Stomach (tissue), 9 donors: ENCODE results near the gene KIAA0930. TPM values are rescaled to one million over a fixed set of nuclear protein-coding genes. Genes with fewer than 3 reads are reported as not detected.

Source experiments
- DNase-seq, 2 donors: peaks; one replicate each; pipeline versions ENCODE4 v3.0.0 to v3.0.0-alpha.2; 2013 to 2019
- H3K27ac ChIP-seq, 5 donors: fragments of 200-600 bp in 4 of 5; sonication (generic) in 4 of 5; one replicate each; pipeline ENCODE4 v1.5.1; 2013 to 2019; ENCODE audit warnings: mild to moderate bottlenecking in 1 of 5, moderate library complexity in 1 of 5
- H3K27me3 ChIP-seq, 3 donors: fragments of 200-600 bp; sonication (generic); one replicate each; pipeline ENCODE4 v1.5.1; 2017 to 2019; ENCODE audit warnings: mixed run types in 1 of 3
- H3K36me3 ChIP-seq, 4 donors: fragments of 200-600 bp; sonication (generic); 1 replicate in 3 of 4; 2 replicates in 1 of 4; pipeline ENCODE4 v1.5.1; 2016 to 2019
- H3K4me1 ChIP-seq, 4 donors: fragments of 200-600 bp; sonication (generic); one replicate each; pipeline ENCODE4 v1.5.1; 2016 to 2019
- H3K4me3 ChIP-seq, 4 donors: fragments of 200-600 bp; sonication (generic) in 3 of 4; one replicate each; pipeline ENCODE4 v1.5.1; 2016 to 2019; ENCODE audit warnings: mild to moderate bottlenecking in 1 of 4
- H3K9me3 ChIP-seq, 4 donors: fragments of 200-600 bp; sonication (generic); one replicate each; pipeline ENCODE4 v1.5.1; 2016 to 2019
- CTCF ChIP-seq, 7 experiments: fragments of 450-650 bp in 4 of 7; fragments of 200-600 bp in 3 of 7; sonication (generic) in 3 of 7; IDR thresholded peaks; one replicate each; pipeline ENCODE4 v1.5.1; 2016 to 2019; ENCODE audit warnings: antibody characterized with exemption in 7 of 7, control low read depth in 2 of 7, mild to moderate bottlenecking in 1 of 7
- EP300 ChIP-seq: sonication (generic); formaldehyde crosslinking; IDR thresholded peaks from one replicate; pipeline ENCODE4 v1.6.1; 2017; ENCODE audit warnings: antibody characterized with exemption
- POLR2A ChIP-seq, 4 donors: fragments of 450-650 bp; IDR thresholded peaks; one replicate each; pipeline ENCODE4 v1.6.1; 2016; ENCODE audit warnings: antibody characterized with exemption in 4 of 4, control low read depth in 2 of 4, mild to moderate bottlenecking in 1 of 4, moderate library complexity in 1 of 4
- POLR2AphosphoS5 ChIP-seq, 3 donors: sonication (generic); formaldehyde crosslinking; IDR thresholded peaks; one replicate each; pipeline ENCODE4 v1.6.1; 2016; ENCODE audit warnings: antibody characterized with exemption in 3 of 3
- WGBS, 5 donors: extraction: QIAGEN DNeasy Blood & Tissue Kit in 3 of 5; methylation state at CpG; one replicate each; pipeline versions ENCODE4 v1.1.5 to v1.1.7; 2013 to 2018; 5-methylcytosine and 5-hydroxymethylcytosine counted together
- intact Hi-C: fragments of 100-400 bp; cut with DNase I; formaldehyde crosslinking; loops from one replicate; pipeline ENCODE4 v1.15.1; 2023; ENCODE audit warnings: low total_unique reads
- polyA plus RNA-seq, 3 donors: library from polyadenylated mRNA; stranded (reverse); fragments of 200-250 nt; gene quantifications; one replicate each; pipeline ENCODE4 v1.2.3, GENCODE V29; 2013
- total RNA-seq, 5 donors: library from RNA; depleted of rRNA; stranded (reverse); fragments of >200 nt; gene quantifications; one replicate each; pipeline versions ENCODE4 v1.1.0 to v1.2.3, GENCODE V29; 2014 to 2016
- donor health status: healthy with polysubstance abuse.
- donor health status: Bipolar disorder and iron deficiency.
- donor health status: healthy.

Gene KIAA0930
- total and polyA plus RNA-seq, 8 donors: 7.1 to 42.3 (median 18.4) TPM

- 83 to 97% (median 89%) methylated on average over 7 of the region's 7 CpGs for WGBS, 5 donors
- Histone ChIP-seq H3K36me3 (no peaks in the 10 kb centered on the region), H3K27me3 (no peaks in the 10 kb centered on the region), H3K4me3 (no peak overlapping the region), H3K4me1 (no peaks in the 10 kb centered on the region), H3K27ac (no peak overlapping the region), H3K9me3 (no peaks in the 10 kb centered on the region)
- DNase-seq: no peak
- TF ChIP-seq POLR2AphosphoS5 (IDR thresholded peaks at IDR 0.05): no peak
- TF ChIP-seq EP300: no peak
- no peak for TF ChIP-seq POLR2A (IDR thresholded peaks at IDR 0.05)
- no peak for TF ChIP-seq CTCF (IDR thresholded peaks at IDR 0.05)
- intact Hi-C loops: no loop called here
These were observed 13.7 kb upstream of the KIAA0930 start for GRCh38 chr22:45254388-45254787.

- Histone ChIP-seq H3K36me3 (no peaks in the 10 kb centered on the region), H3K27me3 (no peaks in the 10 kb centered on the region), H3K9me3 (no peaks in the 10 kb centered on the region), H3K4me1 (peaks cover 0 to 9% (median 4%) of the 10 kb centered on the region in 4 donors), H3K4me3 (no peak overlapping the region), H3K27ac (no peak overlapping the region)
- 75 to 85% (median 82%) methylated on average over 9 to 10 of the region's 10 CpGs for WGBS, 5 donors
- intact Hi-C loops: no loop called here
- no peak for TF ChIP-seq CTCF (IDR thresholded peaks at IDR 0.05)
- TF ChIP-seq POLR2AphosphoS5 (IDR thresholded peaks at IDR 0.05): no peak
- no peak for TF ChIP-seq POLR2A (IDR thresholded peaks at IDR 0.05)
- no peak for TF ChIP-seq EP300
- no peak for DNase-seq
These were observed 12.4 kb upstream of the KIAA0930 start for GRCh38 chr22:45253039-45253641.

GRCh38 chr22:45251825-45252224 lies 11.1 kb upstream of the KIAA0930 start:
- H3K9me3 ChIP-seq: no peaks in the 10 kb centered on the region
- no peaks in the 10 kb centered on the region for H3K36me3 ChIP-seq
- no peak overlapping the region for H3K27ac ChIP-seq
- peaks cover 0 to 20% (median 10%) of the 10 kb centered on the region in 4 donors for H3K4me1 ChIP-seq
- no peak overlapping the region for H3K4me3 ChIP-seq
- 63 to 87% (median 86%) methylated on average over 8 of the region's 8 CpGs for WGBS, 5 donors
- DNase-seq: no peak
- intact Hi-C loops: no loop called here
- H3K27me3 ChIP-seq: no peaks in the 10 kb centered on the region
- no peak for TF ChIP-seq POLR2A (IDR thresholded peaks at IDR 0.05)
- TF ChIP-seq CTCF (IDR thresholded peaks at IDR 0.05): no peak
- TF ChIP-seq POLR2AphosphoS5 (IDR thresholded peaks at IDR 0.05): no peak
- TF ChIP-seq EP300: no peak

- Histone ChIP-seq H3K4me3 (no peak overlapping the region), H3K27ac (peak overlapping the region in 3 of 5 donors; percentile 46 to 92 (median 56))
- intact Hi-C loops: no loop called here
These were observed 8.3 kb upstream of the KIAA0930 start for GRCh38 chr22:45248832-45249561.

More at GRCh38 chr22:45248832-45249561, 8.3 kb upstream of the KIAA0930 start:
- peaks cover 7 to 44% (median 21%) of the 10 kb centered on the region in 4 donors for H3K4me1 ChIP-seq
- no peaks in the 10 kb centered on the region for H3K9me3 ChIP-seq
- TF ChIP-seq POLR2A (IDR thresholded peaks at IDR 0.05) (no peak), POLR2AphosphoS5 (IDR thresholded peaks at IDR 0.05) (no peak), CTCF (IDR thresholded peaks at IDR 0.05) (no peak), EP300 (no peak)
- H3K36me3 ChIP-seq: no peaks in the 10 kb centered on the region
- no peaks in the 10 kb centered on the region for H3K27me3 ChIP-seq
- DNase-seq: peak in 1 of 2 donors; percentile 54
- 24 to 47% (median 35%) methylated on average over 8 of the region's 8 CpGs for WGBS, 5 donors
